Measurements from ENCODE around the gene SHTN1.

SHTN1 gene

DNA sequence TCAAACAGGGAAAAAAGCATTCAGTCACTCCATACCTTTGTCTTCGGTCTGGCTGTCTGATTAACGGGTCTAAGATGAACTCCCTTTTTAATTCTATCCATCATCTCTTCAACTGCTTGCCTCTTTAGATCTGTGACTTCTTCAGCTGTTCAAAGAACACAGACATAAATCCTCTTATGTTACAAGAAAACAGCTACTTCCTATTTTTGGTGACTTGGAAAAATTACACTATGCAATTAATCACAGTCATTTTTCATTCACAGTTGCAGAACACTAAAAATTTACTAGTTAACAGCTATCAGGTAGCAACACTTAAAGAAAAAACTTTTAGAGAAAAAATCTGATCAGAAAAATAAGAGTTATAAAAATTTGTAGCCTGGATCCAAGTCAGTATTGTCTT, 89.6 kb downstream of the SHTN1 start:
- DNase-seq: no peak

DNA sequence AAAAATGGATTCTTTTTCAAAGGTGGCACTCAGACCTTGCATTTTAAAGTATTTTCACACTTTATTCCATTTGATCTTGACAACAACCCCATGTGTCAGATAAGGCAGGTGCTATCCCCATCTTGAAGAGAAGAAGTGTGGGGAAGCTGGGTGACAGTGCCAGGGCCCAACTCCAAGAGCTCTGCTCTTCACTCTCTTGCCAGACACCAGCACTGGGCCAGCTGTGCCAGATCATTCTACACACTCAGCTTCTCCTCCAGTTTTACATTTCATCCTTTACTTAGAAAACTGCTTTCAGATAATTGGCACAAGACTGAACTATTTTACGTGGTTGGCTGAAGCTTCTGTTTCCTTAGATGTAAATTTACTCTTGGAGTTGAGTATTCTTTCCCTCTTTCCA, 91.3 kb downstream of the SHTN1 start:
- DNase-seq: no peak

DNA sequence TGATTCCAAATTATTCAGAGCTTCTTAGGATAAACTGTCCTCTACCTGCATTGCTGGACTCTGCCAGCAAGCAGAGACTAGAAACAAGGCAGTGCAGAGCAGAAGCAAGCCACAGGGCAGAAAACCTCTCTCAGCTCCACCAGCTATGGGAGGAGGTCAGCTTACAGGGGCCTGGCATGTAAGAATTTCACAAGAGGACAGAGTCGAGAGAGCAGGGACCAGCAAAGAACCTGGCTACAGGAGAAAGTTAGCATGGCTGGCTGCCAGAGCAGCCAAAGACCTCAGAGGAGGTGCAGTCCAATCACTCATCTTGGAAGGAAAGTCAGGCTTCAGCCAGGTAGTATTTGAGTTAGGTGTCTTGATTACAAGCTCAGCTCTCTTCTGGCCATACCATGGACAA, 92.8 kb downstream of the SHTN1 start:
- no peak for DNase-seq

DNA sequence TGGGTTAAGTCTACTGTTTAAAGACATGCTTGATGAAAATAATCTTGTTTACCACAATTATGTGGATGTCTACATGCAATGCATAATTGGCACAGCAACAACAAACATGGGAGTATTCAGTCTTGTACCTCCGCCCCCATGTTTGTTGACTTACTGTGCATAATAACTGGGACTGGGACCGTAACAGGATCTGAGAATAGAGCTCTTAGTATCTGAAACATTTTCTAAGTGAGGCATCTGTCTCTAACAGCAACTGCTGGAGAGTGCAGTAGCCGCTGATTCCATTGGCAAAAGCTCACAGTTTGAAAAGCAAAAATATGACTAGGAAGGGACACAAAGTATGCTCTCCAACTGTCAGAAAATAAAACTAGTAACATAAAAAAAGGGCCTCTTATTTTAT, 94.1 kb downstream of the SHTN1 start:
- DNase-seq: no peak

DNA sequence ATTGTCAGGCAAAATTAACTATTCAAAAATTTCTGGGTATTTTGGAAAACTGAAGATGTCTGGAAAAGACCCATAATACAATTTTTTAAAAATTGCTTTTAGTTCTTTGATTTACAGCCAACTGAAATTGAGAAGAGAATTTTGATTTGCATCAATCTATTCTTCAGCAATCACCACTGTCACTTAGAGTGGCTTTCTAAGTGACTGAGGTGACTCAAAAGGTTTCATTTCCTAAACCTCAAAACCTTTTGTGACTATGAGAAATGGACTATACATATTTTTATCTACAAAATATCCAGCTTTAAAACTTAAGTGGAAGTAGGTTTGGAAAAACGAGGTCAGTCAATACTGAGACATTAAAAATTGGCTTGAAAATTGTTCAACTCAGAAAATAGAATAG, 95.7 kb downstream of the SHTN1 start:
- no peak for DNase-seq

DNA sequence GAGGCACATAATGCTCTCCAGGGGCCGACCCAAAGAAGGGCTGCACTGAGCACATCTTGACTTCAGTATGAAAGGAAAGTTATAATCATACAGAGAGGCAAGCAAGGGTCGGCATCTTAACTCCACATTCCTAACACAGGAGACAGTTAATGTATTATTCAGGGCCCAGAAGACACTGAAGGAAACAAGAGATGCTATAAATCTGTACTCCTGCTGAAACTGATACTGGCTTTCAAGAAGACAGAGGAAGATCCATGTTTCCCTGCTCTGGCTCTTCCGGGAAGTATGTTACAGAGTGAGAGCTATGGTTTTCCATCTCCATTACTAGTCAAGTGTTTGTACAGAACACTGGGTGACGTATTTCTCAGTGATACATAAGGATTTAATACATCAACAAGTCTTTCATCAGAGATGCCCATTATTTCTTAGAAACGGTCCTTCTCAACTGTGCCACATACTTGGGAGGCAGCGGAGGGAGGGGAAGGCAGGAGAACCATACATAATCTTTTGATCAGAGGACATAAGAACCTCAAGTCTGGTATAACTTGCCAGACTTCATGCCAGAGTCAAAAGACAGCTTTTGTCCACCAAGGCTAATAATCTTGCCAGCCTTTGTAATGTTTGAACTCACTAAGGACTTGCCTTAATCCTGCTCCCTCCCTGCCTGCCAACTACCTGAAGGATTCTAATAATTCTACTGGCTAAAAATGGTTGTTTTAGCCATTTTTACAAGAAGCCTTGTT, 97.6 kb downstream of the SHTN1 start:
- DNase-seq: no peak

DNA sequence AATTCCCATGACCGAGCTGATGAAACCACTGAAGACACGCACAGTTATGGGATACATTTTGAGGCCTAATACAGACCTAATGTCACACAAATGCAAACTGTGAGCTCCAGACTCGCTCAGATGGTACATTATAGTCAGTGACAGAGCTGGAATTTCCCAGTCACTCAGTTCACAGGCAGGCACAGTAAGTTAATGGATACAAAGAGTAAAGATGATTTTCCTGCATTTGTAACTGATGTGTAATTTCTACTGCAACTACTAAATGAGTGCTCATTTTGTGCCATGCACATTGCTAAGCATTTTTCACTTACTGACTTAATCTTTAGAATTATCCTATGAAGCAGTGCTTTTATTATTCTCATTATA, 99.2 kb downstream of the SHTN1 start:
- no peak for DNase-seq

DNA sequence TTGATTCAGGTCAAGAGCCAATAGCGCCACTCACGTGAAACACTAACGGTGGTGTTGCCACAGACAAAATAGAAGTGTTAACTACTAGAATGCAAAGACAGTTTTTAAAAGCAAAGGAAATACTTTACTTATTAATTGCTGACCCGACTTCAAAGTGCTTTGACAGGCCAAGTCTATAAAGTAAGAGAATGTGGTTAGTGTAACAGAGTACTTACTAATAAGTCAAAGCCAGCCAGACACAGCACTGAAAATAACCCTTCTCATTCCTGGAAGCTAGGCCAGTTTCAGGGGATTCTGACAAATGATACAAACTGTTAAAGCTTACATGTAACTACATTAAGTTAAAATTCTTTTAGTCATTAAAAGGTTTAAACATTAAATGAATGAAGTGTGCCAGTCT, 105.4 kb downstream of the SHTN1 start:
- DNase-seq: no peak

DNA sequence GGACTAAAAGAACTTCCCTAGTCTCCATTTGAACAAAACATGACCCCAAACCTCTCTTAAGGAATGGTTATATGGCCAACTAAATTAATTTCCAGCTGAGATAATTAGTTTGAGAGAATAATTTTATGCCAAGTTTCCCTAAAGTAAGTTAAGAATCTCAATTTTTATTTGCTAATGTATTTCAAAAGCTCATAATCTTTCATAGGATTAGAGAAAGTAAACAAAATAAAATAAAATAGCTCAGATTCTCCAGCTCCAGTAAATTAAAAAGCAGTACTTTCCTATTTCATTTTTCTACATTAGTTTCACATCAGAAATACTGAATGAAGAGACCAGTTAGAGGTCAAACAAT, 111.3 kb downstream of the SHTN1 start:
- DNase-seq: no peak

DNA sequence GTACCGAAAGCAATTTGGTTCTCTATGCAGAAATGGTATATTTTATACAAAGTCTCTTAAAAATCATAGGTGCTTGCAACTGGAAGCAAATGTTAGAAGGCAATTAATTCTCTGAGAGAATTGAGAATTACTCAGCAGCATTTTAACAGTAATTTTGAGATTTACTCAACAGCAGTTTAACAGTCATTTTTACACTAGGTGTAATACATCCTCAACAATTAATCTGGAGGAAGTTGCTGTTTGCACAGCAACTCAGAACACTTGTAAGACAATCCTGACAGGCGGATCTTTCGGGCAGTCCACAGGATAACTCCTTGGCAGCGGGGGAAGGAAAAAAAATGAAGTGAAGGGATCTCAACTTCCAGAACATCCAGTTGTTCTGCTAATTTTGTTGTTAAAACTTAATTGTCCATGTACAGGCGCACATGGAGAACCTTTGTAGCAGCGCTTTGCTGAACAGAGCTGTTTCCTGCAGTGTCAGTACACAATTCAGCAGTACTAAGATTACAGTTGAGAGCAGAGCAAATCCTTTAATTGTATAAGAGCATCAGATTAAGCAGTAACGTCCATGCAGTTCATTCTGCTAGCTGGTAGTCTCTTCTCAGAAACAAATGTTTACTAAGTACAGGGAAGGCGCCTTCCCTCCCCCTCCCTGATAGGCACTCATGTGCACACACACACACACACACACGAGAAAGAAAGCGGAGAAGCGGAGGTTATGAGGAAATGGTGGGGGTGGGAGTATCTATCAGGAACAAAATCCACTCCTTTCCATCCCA, 111.9 kb downstream of the SHTN1 start:
- no peak for DNase-seq

DNA sequence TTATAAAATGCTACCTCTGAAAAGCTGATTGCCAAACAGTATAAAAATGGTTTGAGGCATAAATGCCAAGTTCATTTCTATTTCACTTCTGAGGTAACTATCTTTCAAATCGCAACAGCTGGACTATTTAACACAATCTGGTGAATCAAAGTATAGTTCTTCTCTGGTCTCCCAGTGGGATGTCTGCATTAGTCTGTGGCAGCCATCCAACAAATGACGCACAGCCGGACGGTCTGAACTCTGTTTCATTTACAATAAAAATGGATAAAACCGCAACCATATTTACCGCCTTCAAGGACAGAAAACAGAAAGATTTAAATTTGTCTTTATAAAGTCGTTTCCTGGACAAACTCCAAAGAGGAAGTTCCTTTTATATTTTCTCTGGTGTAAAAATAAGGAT, 113.8 kb downstream of the SHTN1 start:
- DNase-seq: no peak

DNA sequence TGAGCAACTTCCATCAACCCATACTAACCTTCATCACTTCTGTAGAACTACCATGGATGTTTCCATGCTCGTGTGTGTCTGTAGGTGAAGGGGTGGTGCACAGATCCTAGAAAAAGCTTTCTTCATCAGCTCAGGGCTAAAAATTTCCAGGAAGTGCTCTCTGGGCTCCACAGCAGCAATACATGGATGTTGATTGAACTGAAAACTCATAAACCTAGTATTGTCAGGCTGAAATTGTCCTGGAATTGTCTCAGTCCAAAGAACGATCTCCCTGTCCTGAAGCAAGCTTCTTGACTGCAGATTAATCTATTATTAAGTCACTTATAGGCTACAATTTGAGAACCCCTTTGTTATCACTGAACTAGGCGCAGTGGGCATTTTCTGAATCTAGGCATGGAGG, 115.9 kb downstream of the SHTN1 start:
- no peak for DNase-seq

DNA sequence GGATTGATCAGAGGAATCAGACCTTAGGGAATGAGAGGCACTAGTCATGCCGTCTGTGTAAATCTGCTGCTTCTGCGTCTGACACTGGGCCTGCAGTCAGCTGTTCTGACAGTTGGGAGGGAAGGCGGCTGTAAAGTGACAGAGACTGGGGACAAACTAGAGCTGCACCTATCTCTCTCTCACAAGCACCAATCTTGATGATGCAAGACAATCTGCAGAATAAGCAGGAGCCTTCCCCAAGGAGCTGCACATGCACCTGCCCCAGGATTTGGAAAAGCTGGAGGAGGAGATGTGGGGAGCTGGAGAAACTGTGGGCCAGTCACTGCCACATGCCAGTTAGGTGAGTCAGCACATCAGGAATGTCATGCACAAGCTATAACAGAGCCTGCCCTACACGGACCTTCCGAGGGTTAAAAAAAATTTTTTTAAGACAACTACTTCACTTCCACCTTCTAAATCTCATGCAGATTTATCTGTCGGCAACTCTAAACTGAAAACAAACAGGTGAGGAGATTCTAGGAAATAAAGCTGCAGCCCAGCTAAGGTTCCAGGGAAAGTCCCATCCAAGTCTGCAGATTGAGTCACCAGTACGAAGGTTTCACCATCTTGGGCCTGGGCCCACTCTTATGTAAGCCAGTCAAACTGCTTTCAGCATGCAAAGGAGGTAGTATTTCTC, 116.5 kb downstream of the SHTN1 start:
- no peak for DNase-seq

DNA sequence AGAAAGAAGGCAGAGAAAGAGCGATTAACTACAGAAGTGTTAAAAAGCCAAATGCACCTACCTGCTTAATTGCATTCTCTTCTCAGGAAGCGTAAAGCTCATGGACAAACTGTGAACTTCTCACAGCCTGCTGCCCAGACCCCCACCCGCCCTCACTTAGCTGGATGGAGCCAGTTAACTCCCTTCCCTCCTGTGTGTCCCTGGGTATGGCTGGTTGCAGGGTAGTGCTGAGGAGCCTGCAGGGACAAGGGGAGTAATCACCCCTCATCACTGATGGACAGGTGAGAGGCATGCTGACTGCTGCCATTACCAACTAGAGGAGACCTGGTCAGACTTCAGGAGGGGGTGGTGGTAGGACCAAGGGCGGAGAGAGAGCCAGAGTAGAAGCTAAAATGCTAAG, 118.2 kb downstream of the SHTN1 start:
- DNase-seq: no peak

DNA sequence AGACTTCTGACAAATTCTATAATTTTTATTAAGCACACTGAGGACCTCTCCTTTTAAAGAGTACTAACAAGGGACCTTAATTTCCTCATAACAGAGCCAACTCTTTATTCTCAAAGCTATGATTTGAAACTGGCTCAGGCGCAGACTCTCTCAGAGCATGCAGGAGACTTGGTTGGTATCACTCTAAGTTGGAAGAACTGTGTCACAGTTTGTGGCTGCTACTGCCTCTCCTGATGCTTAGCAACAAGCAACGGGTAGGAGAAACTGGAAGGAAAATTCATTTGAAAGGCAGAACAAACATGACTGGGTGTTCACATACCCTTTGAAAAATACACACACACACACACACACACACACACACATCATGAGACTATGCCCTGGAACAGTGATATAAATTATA, 122.3 kb downstream of the SHTN1 start:
- no peak for DNase-seq

DNA sequence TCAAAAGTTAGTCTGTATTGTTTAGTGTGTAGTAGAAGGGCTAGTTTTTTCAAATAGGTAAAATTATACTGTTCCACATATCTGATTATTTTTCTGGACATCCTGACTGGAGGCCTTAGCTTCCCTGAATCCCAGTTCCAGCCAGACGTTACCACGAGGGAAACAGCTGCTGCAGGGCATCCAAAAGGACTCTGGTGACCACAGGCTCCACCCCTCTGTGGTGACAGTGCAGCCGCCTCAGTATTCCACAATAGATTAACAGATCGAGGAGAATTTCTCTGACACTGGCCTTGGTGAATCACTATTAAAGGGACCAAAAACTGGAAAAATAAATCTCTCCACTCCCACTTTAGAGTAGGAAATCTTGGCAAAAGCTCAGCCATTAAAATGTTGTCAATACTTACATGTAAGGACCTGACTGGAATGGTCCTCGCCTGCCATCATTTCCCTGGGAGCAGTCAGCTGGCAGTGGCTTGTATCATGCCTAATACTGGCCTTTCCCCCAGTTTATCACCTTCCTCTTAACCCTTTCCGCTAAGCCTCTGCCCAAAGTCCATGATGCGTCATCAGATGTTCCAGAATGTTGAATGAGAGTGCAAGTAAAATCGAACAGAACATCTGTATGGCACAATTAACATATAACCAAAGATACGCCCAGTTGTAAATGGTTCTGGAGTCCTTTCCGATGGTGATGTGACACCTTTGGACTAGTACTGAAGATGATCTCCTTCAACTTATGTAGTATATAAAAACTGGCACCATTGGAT, 124.1 kb downstream of the SHTN1 start:
- no peak for DNase-seq

DNA sequence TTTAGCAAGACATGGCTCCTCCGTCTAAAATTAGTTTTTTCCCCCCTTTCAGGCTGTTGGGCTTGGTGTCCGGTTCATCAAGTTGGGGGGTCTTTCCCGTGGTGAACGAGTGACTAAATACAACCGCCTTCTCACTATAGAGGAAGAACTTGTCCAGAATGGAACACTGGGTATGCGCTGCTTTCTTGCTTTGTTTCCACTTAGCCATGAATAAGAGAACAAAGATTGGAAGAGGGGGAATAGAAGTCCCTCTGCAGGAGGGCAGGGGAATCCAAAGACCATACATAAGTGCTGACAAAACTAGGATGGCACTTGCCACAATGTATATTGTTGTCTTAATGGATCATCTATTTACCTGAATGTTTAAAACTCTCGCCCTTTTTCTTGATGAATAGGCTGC, 125.2 kb downstream of the SHTN1 start:
- DNase-seq: no peak

DNA sequence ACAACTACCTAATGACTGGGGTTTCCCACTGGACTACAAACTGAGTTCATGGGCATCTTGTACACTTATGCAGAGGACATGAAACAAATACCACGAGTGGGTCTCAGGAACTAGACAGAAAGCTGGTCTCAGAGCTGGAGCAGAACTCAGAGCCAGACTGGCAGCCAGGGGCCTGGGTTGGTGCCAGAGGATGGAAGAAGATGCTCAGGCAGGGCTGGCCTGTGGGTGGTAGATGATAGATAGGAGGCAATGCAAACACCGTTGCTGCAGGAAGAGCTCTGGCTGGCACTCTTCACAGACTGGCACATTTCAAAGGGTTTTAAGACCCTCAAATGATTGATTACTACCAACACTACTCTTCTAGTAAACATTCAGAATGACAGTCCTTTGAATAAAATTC, 126.9 kb downstream of the SHTN1 start:
- DNase-seq: no peak

DNA sequence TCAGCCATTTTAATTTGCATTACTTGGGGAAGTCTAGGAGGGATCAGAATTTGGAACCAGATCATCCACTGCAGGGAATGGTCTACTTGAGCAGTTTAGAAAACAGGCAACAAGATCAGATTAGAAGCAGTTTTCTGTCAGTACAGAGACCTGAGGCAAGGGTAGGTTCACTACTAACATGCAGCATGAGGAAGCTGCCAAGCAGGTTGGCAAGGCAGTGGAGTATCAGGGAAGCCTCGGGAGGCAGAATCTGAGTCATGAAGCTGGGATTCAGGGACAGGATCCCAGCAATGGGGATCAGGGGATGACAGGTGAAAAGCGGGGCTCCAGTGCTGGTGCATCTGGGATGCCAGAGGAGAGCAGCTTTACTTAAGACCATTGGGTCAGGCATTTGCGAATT, 127.6 kb downstream of the SHTN1 start:
- DNase-seq: no peak

DNA sequence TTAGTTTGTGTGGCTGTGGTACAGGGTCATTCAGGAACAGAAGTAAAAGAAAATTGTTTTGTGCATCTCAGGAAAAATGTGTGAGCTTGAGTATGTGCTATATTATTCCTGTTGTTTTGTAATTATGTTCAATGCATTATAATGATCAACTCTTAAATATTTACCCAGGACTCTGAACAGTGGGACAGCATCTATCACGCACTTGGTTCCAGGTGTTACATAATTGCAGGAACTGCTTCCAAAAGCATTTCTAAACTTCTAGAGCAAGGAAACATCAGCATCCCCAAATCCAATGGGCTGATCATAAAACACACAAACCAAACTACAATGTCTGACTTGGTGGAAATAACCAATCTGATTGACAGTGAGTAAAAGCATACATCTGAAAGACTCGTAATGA, 129.1 kb downstream of the SHTN1 start:
- DNase-seq: no peak

DNA sequence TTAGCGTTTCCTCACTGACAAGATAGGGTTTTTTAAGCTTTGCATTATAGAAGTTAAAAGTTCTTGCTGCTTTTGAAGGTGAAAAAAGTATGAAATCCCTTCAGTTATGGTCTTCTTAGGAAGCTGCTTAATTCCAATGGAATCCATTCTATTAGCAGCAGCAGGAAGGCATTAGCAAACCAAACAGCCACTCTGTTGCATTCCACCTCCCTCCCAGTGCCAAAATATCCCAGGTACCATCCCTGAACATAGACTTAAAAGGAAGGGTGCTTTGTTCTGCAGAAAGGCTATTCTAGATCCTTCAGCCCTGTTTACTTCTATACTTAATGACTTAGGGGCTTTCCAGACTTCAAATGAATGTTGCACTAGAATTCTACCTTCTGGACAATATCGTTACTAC, 131.9 kb downstream of the SHTN1 start:
- DNase-seq: no peak

DNA sequence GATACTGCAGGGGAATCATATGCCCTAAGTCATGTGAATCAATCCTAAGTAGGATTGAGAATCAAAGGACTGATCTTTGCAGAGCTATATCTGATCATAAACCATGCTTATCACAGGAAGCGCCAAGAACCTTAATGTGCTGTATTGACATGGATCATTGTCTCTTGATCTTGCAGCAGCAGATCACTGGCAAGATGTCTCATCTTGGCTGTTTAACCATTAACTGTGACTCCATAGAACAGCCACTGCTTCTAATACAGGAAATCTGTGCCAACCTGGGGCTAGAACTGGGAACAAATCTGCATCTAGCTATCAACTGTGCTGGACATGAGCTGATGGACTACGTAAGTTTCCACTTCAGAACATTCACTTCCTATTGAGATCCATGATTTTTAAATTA, 134.0 kb downstream of the SHTN1 start:
- DNase-seq: no peak

DNA sequence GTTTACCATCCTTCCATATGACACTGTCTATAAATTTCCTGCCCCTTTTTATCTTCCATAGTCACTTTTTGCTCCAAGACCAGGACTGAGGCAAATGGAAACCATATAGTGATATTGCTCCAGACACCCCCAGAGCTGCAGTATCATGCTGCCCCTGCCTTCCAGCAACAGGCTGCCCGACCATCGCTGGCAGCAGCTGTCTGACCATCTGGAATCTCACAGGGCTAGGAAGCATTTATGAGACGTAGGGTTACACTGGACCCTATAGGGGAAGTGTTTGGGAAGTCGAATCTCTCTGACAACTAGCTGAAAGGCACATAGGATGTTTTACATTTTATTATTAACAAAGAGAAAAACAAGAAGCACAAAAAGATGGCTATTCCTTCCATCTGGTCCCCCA, 136.3 kb downstream of the SHTN1 start:
- DNase-seq: no peak
